ENCODE results near the gene GDF10.

The GDF10 gene

DNA sequence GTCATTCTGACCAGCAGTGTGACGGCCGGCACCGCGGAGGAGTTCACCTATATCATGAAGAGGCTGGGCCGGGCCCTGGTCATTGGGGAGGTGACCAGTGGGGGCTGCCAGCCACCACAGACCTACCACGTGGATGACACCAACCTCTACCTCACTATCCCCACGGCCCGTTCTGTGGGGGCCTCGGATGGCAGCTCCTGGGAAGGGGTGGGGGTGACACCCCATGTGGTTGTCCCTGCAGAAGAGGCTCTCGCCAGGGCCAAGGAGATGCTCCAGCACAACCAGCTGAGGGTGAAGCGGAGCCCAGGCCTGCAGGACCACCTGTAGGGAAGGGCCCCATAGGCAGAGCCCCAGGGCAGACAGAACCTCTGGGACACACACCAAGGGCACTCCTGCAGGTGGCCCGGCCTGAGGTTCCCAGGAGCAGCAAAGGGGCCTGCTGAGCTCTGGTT lies 57.2 kb downstream of the GDF10 start:
- DNase-seq: no peak

DNA sequence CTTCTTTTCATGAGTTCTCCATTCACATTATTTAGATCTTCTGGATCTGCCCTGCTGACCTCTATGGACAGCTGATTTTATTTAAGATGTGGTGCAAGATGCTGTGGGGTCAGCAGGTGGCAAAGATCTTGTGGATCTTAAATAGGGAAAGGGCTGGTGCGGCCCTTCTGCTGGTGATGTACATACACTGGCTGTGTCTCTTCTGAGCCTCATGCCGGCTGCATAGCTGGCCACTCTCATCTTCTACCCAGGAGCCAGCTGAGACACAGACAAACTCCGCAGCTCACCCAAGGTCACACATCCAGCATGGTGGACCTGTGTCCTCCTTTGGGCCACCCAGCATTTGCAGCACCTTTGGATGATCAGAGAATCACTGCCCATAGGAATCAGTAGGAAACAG lies 57.9 kb downstream of the GDF10 start:
- no peak for DNase-seq

DNA sequence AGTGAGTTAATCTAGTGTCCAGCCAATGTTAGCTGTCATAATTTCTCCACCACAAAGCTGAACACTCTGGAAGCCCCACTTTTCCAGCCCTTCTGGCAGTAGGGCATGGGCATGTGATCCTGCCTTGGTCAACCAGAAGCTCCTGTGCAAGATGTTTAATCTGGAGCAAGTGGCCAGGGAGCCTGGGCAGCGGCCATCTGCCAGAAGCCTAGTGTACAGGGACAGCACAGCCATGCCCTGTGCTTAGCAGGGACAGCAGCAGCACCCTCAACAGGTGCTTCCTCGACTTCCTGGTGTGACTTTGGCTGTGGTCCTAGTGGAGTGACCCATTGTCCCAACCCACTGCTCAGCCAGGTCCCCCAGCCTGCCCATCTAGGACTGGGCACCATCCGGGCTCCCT lies 58.5 kb downstream of the GDF10 start:
- no peak for DNase-seq

DNA sequence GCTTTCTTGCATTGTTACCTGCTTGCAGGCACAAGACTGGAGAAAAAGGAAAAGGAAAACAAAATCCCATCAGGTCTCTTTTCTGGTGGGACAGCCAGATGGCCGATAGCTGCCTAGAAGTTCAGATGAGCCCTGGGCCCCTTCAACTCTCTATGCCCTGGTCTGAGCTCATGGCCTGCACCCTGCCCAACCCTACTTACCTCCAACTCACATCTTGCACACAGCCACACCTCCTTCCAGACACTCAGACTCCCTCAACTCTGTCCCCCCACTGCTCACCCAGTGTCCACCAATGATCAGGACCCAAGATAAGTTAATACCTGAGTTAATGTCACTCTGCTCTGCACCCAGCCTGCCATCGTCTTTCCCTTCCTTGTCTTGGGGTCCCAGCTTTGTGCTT lies 59.1 kb downstream of the GDF10 start:
- no peak for DNase-seq

DNA sequence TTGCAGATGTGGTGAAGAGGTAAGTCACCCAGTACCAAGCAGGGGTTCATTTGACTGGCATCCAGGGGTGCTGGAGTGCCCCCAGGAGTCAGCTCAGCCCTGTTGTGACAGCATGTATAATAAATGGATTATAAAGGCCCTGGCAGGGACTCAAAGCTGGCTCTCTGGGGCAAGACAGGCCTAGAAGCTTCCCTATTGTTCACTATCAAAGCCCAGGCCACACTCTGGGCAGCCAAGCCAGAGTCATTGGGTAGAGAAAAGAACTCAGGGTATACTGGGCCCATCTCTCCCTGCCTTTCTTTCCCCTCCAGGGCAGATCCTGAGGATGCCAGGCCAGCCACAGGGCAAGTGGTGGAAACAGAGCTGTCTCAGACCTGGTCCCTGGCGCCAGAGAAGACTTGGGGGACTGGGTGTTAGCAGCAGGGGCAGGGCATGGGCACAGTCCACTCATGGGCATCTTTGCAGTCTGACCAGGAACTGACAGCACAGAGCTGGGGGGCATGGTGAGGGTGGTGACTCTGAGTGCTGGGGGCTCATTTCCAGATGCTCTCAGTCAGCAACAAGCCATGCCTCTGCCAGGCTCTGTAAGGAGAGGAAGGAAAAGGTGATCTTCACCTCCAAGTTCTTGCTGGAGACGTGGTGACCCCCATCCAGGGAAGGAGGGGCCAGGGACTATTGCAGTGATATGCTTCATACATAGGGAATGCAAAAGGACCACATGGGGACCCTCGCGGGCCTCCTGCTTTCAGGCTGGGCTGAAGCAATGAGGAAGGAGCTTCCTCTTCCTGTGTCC lies 59.8 kb downstream of the GDF10 start:
- no peak for DNase-seq

DNA sequence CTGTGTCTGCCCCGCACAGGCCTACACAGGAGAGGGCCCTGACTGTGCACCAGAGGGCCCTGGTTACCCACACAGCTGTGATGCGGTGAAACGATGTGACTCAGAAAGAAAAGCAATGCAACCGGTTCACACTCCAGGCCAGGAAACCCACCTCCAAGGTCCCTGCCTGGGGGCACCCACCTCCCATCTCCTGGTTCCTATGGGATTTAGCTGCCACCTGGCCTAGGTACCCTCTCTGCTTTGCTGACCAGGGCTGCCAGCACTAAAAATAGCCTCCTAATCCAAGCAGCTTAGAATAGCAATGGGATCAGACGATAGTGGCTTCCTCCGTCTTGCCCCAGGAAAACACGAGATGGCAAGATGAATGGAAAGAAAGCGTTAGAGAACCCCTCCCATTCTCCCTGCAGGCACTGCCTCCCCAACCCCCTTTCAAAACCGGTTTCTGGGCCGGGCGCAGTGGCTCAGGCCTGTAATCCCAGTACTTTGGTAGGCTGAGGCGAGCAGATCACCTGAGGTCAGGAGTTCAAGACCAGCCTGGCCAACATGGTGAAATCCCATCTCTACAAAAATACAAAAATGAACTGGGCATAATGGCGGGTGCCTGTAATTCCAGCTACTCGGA lies 60.5 kb downstream of the GDF10 start:
- no peak for DNase-seq

DNA sequence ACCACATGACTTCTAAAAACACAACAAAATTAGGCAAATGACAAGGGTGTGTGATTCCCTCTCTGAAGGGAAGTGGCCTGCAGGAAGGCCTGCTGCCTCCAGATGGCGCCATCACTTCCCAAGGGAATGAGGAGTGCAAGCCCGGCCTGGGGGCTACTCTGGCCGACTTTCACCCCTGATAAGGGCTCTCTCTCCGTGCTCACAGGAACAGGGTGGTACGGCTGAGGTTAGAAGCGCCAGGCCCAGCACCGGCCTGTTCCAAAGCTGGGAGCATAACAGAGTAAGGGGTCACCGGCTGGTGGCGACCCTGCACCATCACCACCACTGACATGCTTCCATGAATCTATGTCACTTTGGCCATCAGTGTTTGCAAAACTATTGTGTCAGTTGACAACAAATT lies 61.3 kb downstream of the GDF10 start:
- no peak for DNase-seq

DNA sequence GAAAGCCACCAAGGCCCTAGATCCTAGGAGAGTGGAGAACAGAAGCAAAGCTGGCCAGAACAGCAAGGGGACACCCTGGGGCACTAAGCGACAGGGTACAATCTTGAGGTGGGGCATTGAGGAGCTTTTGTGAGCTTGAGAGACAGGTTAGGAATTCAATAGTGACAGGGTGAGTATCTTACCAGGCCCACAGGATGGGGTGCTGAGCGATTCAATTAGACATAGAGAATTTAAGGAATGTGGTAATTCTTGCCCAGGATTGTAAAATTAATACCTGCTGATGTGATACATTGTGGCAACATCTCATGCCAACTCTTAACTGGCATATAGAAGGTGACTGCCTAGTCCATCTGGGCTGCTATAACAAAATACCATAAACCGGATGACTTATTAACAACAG lies 62.2 kb downstream of the GDF10 start:
- DNase-seq: no peak
